Colonic mucosa (tissue), 4 donors: Measurements from ENCODE around the gene THUMPD3. TPM values are rescaled to one million over a fixed set of nuclear protein-coding genes. Genes with fewer than 3 reads are reported as not detected.

Source experiments
- DNase-seq: peaks from one replicate; pipeline ENCODE4 v3.0.0-alpha.2; 2020
- H3K27ac ChIP-seq: fragments of 200-600 bp; one replicate; pipeline ENCODE4 v1.8.0; 2021
- H3K27me3 ChIP-seq: fragments of 200-600 bp; one replicate; pipeline ENCODE4 v1.8.0; 2021
- H3K36me3 ChIP-seq: fragments of 200-600 bp; one replicate; pipeline ENCODE4 v1.8.0; 2021
- H3K4me1 ChIP-seq: fragments of 200-600 bp; one replicate; pipeline ENCODE4 v1.8.0; 2021; ENCODE audit warnings: mild to moderate bottlenecking
- H3K4me3 ChIP-seq: fragments of 200-600 bp; one replicate; pipeline ENCODE4 v1.8.0; 2021
- H3K9ac ChIP-seq, 2 donors: one replicate each; pipeline ENCODE4 v1.7.0; 2013; ENCODE audit warnings: control low read depth in 2 of 2, low read depth in 2 of 2, low read length in 2 of 2
- H3K9me3 ChIP-seq: fragments of 200-600 bp; one replicate; pipeline ENCODE4 v1.8.0; 2021
- intact Hi-C: fragments of 100-400 bp; cut with DNase I; formaldehyde crosslinking; loops from one replicate; pipeline ENCODE4 v1.14.1; 2022
- total RNA-seq, 2 donors: library from RNA; stranded (reverse); fragmentation: NEBNext Ultra II Directional in 1 of 2; extraction: Animal tissue kit (Norgen Biotek cat#: 25700) in 1 of 2; gene quantifications; one replicate each; pipeline ENCODE4 v1.2.1, GENCODE V29; 2021
- TF ChIP-seq, protein P1 (sequence below): fragments of 200-600 bp; IDR thresholded peaks from one replicate; pipeline ENCODE4 v1.8.0; 2022; ENCODE audit warnings: antibody characterized with exemption, mild to moderate bottlenecking
- donor health status: healthy.
- donor health status: DM: no; HTN: no; CAD: no.
- donor health status: DM: no; HTN: no; CAD: no.

The THUMPD3 gene
- total RNA-seq, 2 donors from 2014 or later = 40.1 to 46.0 TPM

DNA sequence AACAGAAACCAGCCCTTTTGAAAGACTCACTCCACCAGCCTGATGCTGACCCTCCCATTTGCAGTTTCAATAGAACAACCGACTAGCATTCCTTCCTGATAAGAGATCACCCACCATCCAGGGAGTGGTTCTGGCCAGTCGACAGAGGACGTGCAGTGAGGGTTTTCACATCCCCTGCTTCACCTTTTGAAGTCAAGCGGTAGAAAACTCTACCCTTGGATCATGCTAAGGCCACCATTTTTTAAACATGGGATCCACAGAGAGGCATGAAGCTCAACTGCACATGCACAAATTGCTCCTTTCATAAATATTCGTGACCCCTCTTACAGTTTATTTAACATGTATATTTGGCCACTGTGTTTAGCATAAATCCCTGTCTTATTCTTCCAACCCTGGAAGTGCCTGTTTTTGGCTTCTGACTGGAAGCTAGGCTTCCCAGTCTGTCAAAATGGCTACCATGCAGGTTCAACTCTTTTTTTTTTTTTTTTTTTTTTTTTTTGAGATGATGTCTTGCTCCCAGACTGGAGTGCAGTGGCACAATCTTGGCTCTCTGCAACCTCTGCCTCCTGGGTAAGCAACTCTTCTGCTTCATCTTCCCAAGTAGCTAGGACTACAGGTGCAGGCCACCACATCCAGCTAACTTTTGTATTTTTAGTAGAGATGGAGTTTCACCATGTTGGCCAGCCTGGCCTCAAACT is 1.0 kb upstream of the THUMPD3 start:
- H3K27ac ChIP-seq = no peak overlapping the region
- no peak overlapping the region for H3K9ac ChIP-seq
- peaks cover 9% of the 10 kb centered on the region for H3K4me1 ChIP-seq
- intact Hi-C loops = no loop called here
- no peaks in the 10 kb centered on the region for H3K9me3 ChIP-seq
- H3K4me3 ChIP-seq = peak overlapping the region; percentile 68
- peaks cover under 1% of the 10 kb centered on the region for H3K36me3 ChIP-seq
- TF ChIP-seq, protein P1, sequence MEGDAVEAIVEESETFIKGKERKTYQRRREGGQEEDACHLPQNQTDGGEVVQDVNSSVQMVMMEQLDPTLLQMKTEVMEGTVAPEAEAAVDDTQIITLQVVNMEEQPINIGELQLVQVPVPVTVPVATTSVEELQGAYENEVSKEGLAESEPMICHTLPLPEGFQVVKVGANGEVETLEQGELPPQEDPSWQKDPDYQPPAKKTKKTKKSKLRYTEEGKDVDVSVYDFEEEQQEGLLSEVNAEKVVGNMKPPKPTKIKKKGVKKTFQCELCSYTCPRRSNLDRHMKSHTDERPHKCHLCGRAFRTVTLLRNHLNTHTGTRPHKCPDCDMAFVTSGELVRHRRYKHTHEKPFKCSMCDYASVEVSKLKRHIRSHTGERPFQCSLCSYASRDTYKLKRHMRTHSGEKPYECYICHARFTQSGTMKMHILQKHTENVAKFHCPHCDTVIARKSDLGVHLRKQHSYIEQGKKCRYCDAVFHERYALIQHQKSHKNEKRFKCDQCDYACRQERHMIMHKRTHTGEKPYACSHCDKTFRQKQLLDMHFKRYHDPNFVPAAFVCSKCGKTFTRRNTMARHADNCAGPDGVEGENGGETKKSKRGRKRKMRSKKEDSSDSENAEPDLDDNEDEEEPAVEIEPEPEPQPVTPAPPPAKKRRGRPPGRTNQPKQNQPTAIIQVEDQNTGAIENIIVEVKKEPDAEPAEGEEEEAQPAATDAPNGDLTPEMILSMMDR = no peak
- DNase-seq = no peak
- no peaks in the 10 kb centered on the region for H3K27me3 ChIP-seq

DNA sequence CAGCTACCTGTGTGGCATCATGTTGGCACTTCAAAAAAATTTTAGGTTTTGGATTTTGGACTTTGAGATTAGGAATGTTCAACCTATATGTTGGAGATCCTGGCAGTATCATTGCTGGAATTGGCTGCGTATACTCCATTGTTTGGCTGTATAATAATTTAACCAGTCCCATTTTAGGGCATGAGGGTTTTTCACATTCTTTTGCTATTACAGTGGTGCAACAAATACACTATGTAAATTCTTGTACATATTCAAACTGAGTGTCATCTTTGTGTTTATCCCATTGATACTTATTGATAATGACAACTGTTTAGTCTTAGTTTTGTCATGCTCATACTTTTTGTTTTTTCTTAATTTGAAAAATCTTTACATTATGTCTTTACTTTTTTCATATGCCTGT is 6.7 kb downstream of the THUMPD3 start:
- Histone ChIP-seq H3K27me3 (no peaks in the 10 kb centered on the region), H3K9ac (no peak overlapping the region), H3K4me3 (no peak overlapping the region), H3K36me3 (peaks cover 15% of the 10 kb centered on the region), H3K27ac (no peak overlapping the region), H3K4me1 (peaks cover 3% of the 10 kb centered on the region), H3K9me3 (no peaks in the 10 kb centered on the region)
- intact Hi-C loops = no loop called here
- no peak for DNase-seq
- TF ChIP-seq, protein P1 = no peak

- H3K36me3 ChIP-seq = peaks cover 16% of the 10 kb centered on the region
- no peak overlapping the region for H3K27ac ChIP-seq
Observed at GRCh38 chr3:9373465-9373864, 10.6 kb downstream of the THUMPD3 start.

DNA sequence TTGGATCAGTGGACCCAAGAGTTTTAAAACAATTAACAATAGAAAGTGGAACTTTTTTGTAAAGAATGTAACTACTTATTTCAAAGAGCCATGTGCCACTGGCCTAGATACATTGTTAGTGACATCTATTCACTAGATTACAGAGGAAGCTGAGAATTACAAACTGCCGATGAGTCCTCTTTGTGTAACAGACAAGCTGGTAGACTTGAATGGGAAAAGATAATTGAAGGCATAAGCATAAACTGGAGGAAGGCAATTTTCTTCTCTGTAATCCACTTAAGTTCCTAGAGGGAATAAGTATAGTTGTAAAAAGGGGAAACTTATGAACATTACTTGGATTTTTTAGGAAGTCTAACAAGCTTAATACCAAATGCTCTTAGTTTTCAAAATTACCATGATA is 15.1 kb downstream of the THUMPD3 start:
- H3K27ac ChIP-seq = no peak overlapping the region
- no peak overlapping the region for H3K4me3 ChIP-seq
- no peak for DNase-seq
- H3K36me3 ChIP-seq = peaks cover 9% of the 10 kb centered on the region
- intact Hi-C loops = no loop called here
- H3K9me3 ChIP-seq = no peaks in the 10 kb centered on the region
- no peaks in the 10 kb centered on the region for H3K4me1 ChIP-seq
- H3K9ac ChIP-seq = no peak overlapping the region
- H3K27me3 ChIP-seq = no peaks in the 10 kb centered on the region
- TF ChIP-seq, protein P1 = no peak

More at GRCh38 chr3:9373465-9373864, 10.6 kb downstream of the THUMPD3 start:
- intact Hi-C loops = no loop called here
- Histone ChIP-seq H3K4me3 (no peak overlapping the region), H3K4me1 (no peaks in the 10 kb centered on the region), H3K9me3 (no peaks in the 10 kb centered on the region), H3K9ac (no peak overlapping the region), H3K27me3 (no peaks in the 10 kb centered on the region)
- TF ChIP-seq, protein P1 = no peak
- DNase-seq = no peak

GRCh38 chr3:9379327-9379726 is 16.5 kb downstream of the THUMPD3 start:
- Histone ChIP-seq H3K9ac (no peak overlapping the region), H3K36me3 (peaks cover 16% of the 10 kb centered on the region)
- intact Hi-C loops = no loop called here

More at GRCh38 chr3:9379327-9379726, 16.5 kb downstream of the THUMPD3 start:
- Histone ChIP-seq H3K27ac (no peak overlapping the region), H3K4me3 (no peak overlapping the region), H3K9me3 (no peaks in the 10 kb centered on the region), H3K27me3 (no peaks in the 10 kb centered on the region), H3K4me1 (no peaks in the 10 kb centered on the region)
- DNase-seq = no peak
- TF ChIP-seq, protein P1 = no peak
